Loucy (cell line): Measurements from ENCODE around the gene ACAN.

Experiments used
- EZH2phosphoT487 ChIP-seq: fragments of 200-600 bp; IDR thresholded peaks from 2 replicates; pipeline ENCODE4 v1.6.1; 2018; ENCODE audit warnings: antibody characterized with exemption, mild to moderate bottlenecking, moderate library complexity, borderline replicate concordance
- TF ChIP-seq, protein P1 (sequence below): fragments of 200-600 bp; sonication (generic); conservative IDR thresholded peaks from 2 replicates; pipeline ENCODE4 v1.5.1; 2014; ENCODE audit warnings: mild to moderate bottlenecking, antibody characterized with exemption, low read length

DNA sequence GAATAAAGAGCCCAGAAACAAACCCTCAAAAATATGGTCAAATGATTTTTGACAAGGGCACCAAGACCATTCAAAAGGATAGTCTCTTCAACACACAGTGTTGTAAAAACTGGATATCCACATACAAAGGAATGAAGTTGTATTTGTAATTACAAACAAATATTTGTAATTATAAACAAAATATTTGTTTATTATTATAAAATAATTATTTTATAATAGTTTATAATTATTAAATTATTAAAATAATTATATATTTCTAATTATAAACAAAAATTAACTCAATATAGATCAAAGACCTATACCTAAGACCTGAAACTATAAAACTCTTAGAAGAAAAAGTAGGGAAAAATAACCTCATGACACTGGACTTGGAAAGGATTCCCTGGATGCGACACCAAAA is 23.3 kb upstream of the ACAN start:
- TF ChIP-seq, protein P1, sequence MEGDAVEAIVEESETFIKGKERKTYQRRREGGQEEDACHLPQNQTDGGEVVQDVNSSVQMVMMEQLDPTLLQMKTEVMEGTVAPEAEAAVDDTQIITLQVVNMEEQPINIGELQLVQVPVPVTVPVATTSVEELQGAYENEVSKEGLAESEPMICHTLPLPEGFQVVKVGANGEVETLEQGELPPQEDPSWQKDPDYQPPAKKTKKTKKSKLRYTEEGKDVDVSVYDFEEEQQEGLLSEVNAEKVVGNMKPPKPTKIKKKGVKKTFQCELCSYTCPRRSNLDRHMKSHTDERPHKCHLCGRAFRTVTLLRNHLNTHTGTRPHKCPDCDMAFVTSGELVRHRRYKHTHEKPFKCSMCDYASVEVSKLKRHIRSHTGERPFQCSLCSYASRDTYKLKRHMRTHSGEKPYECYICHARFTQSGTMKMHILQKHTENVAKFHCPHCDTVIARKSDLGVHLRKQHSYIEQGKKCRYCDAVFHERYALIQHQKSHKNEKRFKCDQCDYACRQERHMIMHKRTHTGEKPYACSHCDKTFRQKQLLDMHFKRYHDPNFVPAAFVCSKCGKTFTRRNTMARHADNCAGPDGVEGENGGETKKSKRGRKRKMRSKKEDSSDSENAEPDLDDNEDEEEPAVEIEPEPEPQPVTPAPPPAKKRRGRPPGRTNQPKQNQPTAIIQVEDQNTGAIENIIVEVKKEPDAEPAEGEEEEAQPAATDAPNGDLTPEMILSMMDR = no peak
- no peak for TF ChIP-seq EZH2phosphoT487
